Fibroblast of lung (primary cell): ENCODE measurements around the gene GFOD2.

ENCODE experiments used
- EZH2 ChIP-seq: IDR thresholded peaks from 2 replicates; pipeline ENCODE4 v1.5.1; 2012; ENCODE audit warnings: low read length, control low read depth, mild to moderate bottlenecking; ENCODE audit errors: missing control alignments
- TF ChIP-seq, protein P1 (sequence below), 2 donors: IDR thresholded peaks in 1 of 2; conservative IDR thresholded peaks in 1 of 2; 1 replicate in 1 of 2; 2 replicates in 1 of 2; pipeline ENCODE4 v1.5.1; 2011 to 2012; ENCODE audit warnings: low read length in 2 of 2, control low read depth in 1 of 2, inconsistent platforms in 1 of 2, low read depth in 1 of 2, mild to moderate bottlenecking in 1 of 2

DNA sequence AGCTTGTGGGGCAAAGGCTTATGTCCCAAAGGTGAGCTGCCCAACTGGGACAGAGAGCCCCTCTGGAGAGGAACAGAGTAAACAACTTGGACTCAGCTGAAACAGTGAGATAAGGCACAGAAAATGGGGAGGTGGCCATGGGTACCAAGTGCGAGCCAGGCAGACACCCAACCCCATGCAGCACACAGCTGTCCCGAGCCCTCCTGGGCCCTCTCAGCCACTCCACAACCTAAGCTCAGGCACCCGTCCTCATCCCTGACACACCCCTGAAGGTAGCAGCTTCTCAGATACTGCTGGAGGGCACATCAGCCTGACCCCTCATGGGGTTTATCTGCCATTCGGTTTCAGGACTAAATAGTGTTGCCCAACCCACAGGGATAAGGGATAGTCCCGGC is 4.8 kb upstream of the GFOD2 start:
- TF ChIP-seq, protein P1, sequence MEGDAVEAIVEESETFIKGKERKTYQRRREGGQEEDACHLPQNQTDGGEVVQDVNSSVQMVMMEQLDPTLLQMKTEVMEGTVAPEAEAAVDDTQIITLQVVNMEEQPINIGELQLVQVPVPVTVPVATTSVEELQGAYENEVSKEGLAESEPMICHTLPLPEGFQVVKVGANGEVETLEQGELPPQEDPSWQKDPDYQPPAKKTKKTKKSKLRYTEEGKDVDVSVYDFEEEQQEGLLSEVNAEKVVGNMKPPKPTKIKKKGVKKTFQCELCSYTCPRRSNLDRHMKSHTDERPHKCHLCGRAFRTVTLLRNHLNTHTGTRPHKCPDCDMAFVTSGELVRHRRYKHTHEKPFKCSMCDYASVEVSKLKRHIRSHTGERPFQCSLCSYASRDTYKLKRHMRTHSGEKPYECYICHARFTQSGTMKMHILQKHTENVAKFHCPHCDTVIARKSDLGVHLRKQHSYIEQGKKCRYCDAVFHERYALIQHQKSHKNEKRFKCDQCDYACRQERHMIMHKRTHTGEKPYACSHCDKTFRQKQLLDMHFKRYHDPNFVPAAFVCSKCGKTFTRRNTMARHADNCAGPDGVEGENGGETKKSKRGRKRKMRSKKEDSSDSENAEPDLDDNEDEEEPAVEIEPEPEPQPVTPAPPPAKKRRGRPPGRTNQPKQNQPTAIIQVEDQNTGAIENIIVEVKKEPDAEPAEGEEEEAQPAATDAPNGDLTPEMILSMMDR (conservative IDR thresholded peaks at IDR 0.05 in 1 of 2, IDR thresholded peaks at IDR 0.05 in 1 of 2; ENCODE audit: low read depth in 1 of 2, low read length in 2 of 2): no peak
- TF ChIP-seq EZH2: no peak
